Osteoblast (primary cell): ENCODE measurements around the gene ADGRB3. TPM values are rescaled to one million over a fixed set of nuclear protein-coding genes. Genes with fewer than 3 reads are reported as not detected.

ENCODE experiments used
- DNase-seq: peaks from one replicate; pipeline ENCODE4 v3.0.0; 2011; ENCODE audit warnings: low spot score, mixed read lengths; ENCODE audit not compliant: insufficient read length; ENCODE audit errors: missing footprints
- H2AFZ ChIP-seq: 2 replicates; pipeline ENCODE4 v1.6.0; 2011; ENCODE audit warnings: mild to moderate bottlenecking, low read length
- H3K27ac ChIP-seq: 2 replicates; pipeline ENCODE4 v1.5.1; 2011; ENCODE audit warnings: mild to moderate bottlenecking, low read depth, low read length, moderate library complexity
- H3K27me3 ChIP-seq: 2 replicates; pipeline ENCODE4 v1.6.0; 2012; ENCODE audit warnings: mild to moderate bottlenecking, control low read depth, inconsistent platforms, low read length, moderate library complexity; ENCODE audit not compliant: insufficient read depth
- H3K36me3 ChIP-seq: 2 replicates; pipeline ENCODE4 v1.5.1; 2011; ENCODE audit warnings: mild to moderate bottlenecking, low read length, control low read depth, moderate library complexity; ENCODE audit not compliant: insufficient read depth
- H3K4me1 ChIP-seq: 2 replicates; pipeline ENCODE4 v1.5.1; 2011; ENCODE audit warnings: mild to moderate bottlenecking, low read length, control low read depth, moderate library complexity; ENCODE audit not compliant: insufficient read depth
- H3K4me2 ChIP-seq: 2 replicates; pipeline ENCODE4 v1.6.0; 2011; ENCODE audit warnings: mild to moderate bottlenecking, low read length; ENCODE audit not compliant: insufficient read depth
- H3K4me3 ChIP-seq: fragments of 200-600 bp; sonication (generic); 3 replicates; pipeline ENCODE4 v1.5.1; 2012; ENCODE audit warnings: mild to moderate bottlenecking, low read length, inconsistent platforms; ENCODE audit not compliant: insufficient read depth
- H3K79me2 ChIP-seq: 2 replicates; pipeline ENCODE4 v1.6.0; 2012; ENCODE audit warnings: mild to moderate bottlenecking, low read length, control low read depth, inconsistent platforms; ENCODE audit not compliant: insufficient read depth
- H3K9me3 ChIP-seq: 2 replicates; pipeline ENCODE4 v1.5.1; 2011; ENCODE audit warnings: low read depth, low read length, control low read depth
- H4K20me1 ChIP-seq: 2 replicates; pipeline ENCODE4 v1.6.0; 2012; ENCODE audit warnings: mild to moderate bottlenecking, low read length, control low read depth; ENCODE audit not compliant: insufficient read depth
- CTCF ChIP-seq: IDR thresholded peaks from 2 replicates; pipeline ENCODE4 v1.5.1; 2011; ENCODE audit warnings: mild to moderate bottlenecking, low read depth, low read length, moderate library complexity; ENCODE audit errors: extremely low read depth
- total RNA-seq: library from RNA; depleted of rRNA; stranded (reverse); fragments of >200 nt; gene quantifications from 2 replicates; pipeline ENCODE4 v1.2.3, GENCODE V29; 2012

Gene ADGRB3
- total RNA-seq, 1 donor: not detected

- no peak overlapping the region for H3K4me2 ChIP-seq
- no peaks in the 10 kb centered on the region for H3K4me1 ChIP-seq
- TF ChIP-seq CTCF: no peak
- no peaks in the 10 kb centered on the region for H4K20me1 ChIP-seq
- H3K27me3 ChIP-seq: no peaks in the 10 kb centered on the region
- no peaks in the 10 kb centered on the region for H3K79me2 ChIP-seq
- no peaks in the 10 kb centered on the region for H3K36me3 ChIP-seq
- no peak overlapping the region for H3K27ac ChIP-seq
- DNase-seq: no peak
- H2AFZ ChIP-seq: no peak overlapping the region
- H3K9me3 ChIP-seq: no peaks in the 10 kb centered on the region
- no peak overlapping the region for H3K4me3 ChIP-seq
These were observed 16.2 kb downstream of the ADGRB3 start for GRCh38 chr6:68651011-68651985.

GRCh38 chr6:68652117-68652536, 17.0 kb downstream of the ADGRB3 start:
- Histone ChIP-seq H3K27me3 (no peaks in the 10 kb centered on the region), H3K9me3 (no peaks in the 10 kb centered on the region), H3K27ac (no peak overlapping the region), H3K4me3 (no peak overlapping the region), H3K4me2 (no peak overlapping the region), H4K20me1 (no peaks in the 10 kb centered on the region), H2AFZ (no peak overlapping the region), H3K36me3 (no peaks in the 10 kb centered on the region), H3K4me1 (no peaks in the 10 kb centered on the region), H3K79me2 (no peaks in the 10 kb centered on the region)
- DNase-seq: no peak
- no peak for TF ChIP-seq CTCF

GRCh38 chr6:68653074-68653705, 18.1 kb downstream of the ADGRB3 start:
- no peak for TF ChIP-seq CTCF
- no peaks in the 10 kb centered on the region for H3K4me1 ChIP-seq
- H3K79me2 ChIP-seq: no peaks in the 10 kb centered on the region
- no peak overlapping the region for H3K4me2 ChIP-seq
- no peak overlapping the region for H3K4me3 ChIP-seq
- H4K20me1 ChIP-seq: no peaks in the 10 kb centered on the region
- H3K27ac ChIP-seq: no peak overlapping the region
- H2AFZ ChIP-seq: no peak overlapping the region
- H3K9me3 ChIP-seq: no peaks in the 10 kb centered on the region
- DNase-seq: no peak
- no peaks in the 10 kb centered on the region for H3K27me3 ChIP-seq
- H3K36me3 ChIP-seq: no peaks in the 10 kb centered on the region

GRCh38 chr6:68653706-68654089, 18.6 kb downstream of the ADGRB3 start:
- no peak overlapping the region for H3K4me2 ChIP-seq
- H3K79me2 ChIP-seq: no peaks in the 10 kb centered on the region
- no peak overlapping the region for H3K27ac ChIP-seq
- no peaks in the 10 kb centered on the region for H3K9me3 ChIP-seq
- DNase-seq: no peak
- H3K4me3 ChIP-seq: no peak overlapping the region
- no peaks in the 10 kb centered on the region for H4K20me1 ChIP-seq
- H3K4me1 ChIP-seq: no peaks in the 10 kb centered on the region
- H3K27me3 ChIP-seq: no peaks in the 10 kb centered on the region
- no peak overlapping the region for H2AFZ ChIP-seq
- no peak for TF ChIP-seq CTCF
- H3K36me3 ChIP-seq: no peaks in the 10 kb centered on the region
